ENCODE measurements around the gene FBXL16. TPM values are rescaled to one million over a fixed set of nuclear protein-coding genes. Genes with fewer than 3 reads are reported as not detected.

The FBXL16 gene
- total and polyA plus RNA-seq, 9 of the 15 experiments (the other 6 are each of a cell fraction or from before 2014, with no cell fraction given): 0.21 to 8.2 (median 1.7) TPM

- TF ChIP-seq UBTF (IDR thresholded peaks at IDR 0.05; ENCODE audit: borderline replicate concordance in 1 of 2, low read depth in 2 of 2, low read length in 2 of 2) (peak in 1 of 2 experiments; percentile 35; a peak in 1 of 4 replicates), CTCF (IDR thresholded peaks at IDR 0.05 in 2 of 3, conservative IDR thresholded peaks at IDR 0.05 in 1 of 3; ENCODE audit: insufficient read depth in 2 of 3, low read depth in 1 of 3, low read length in 3 of 3) (0 out of 6 replicates have a peak, but pooled peaks of 1 of the 3 experiments have one; percentile 1), TARDBP (IDR thresholded peaks at IDR 0.05) (0 out of 2 replicates have a peak, but pooled peaks have one; percentile 2), KAT8 (IDR thresholded peaks at IDR 0.05; ENCODE audit: low read depth) (no peak), ELF1 (tag; IDR thresholded peaks at IDR 0.05) (peak; percentile 93), ZNF395 (CRISPR knock-in tag; IDR thresholded peaks at IDR 0.05) (peak; percentile 68; the same call in 1 of the 2 replicates), PHB (CRISPR knock-in tag; IDR thresholded peaks at IDR 0.05) (0 out of 2 replicates have a peak, but pooled peaks have one; percentile 30), NONO (IDR thresholded peaks at IDR 0.05; ENCODE audit: low read depth in 2 of 2, low read length in 1 of 2) (peak; percentile 70 to 86; a peak in 3 of 4 replicates), ETV1 (tag; conservative IDR thresholded peaks at IDR 0.05; ENCODE audit: low read depth) (peak; percentile 82), TEAD4 (IDR thresholded peaks at IDR 0.05; ENCODE audit: low read length) (0 out of 2 replicates have a peak, but pooled peaks have one; percentile 26), TEAD4 (CRISPR knock-in tag; IDR thresholded peaks at IDR 0.05; ENCODE audit: borderline replicate concordance) (no peak), FOXK2 (conservative IDR thresholded peaks at IDR 0.05 in 1 of 2, IDR thresholded peaks at IDR 0.05 in 1 of 2; ENCODE audit: low read depth in 2 of 2) (no peak), ESRRA (IDR thresholded peaks at IDR 0.05; ENCODE audit: borderline replicate concordance, low read depth) (0 out of 2 replicates have a peak, but pooled peaks have one; percentile 44), RBM22 (IDR thresholded peaks at IDR 0.05; ENCODE audit: low read depth, low read length, poor library complexity, severe bottlenecking) (peak; percentile 99), NR3C1 (CRISPR knock-in tag; IDR thresholded peaks at IDR 0.05) (no peak), ZBTB12 (CRISPR knock-in tag; IDR thresholded peaks at IDR 0.05) (peak; percentile 79), ZNF76 (CRISPR knock-in tag; IDR thresholded peaks at IDR 0.05; ENCODE audit: borderline replicate concordance) (no peak), ZNF740 (CRISPR knock-in tag; IDR thresholded peaks at IDR 0.05) (0 out of 2 replicates have a peak, but pooled peaks have one; percentile 28), ZNF740 (tag; IDR thresholded peaks at IDR 0.05) (no peak)
Observed at GRCh38 chr16:684071-684794, 21.4 kb downstream of the FBXL16 start, which contains the start of gene JMJD8 (continued).

Measured in K562 (cell line).